ENCODE data around the gene HMGB4.

- no peak for TF ChIP-seq CTCF (conservative IDR thresholded peaks at IDR 0.05; ENCODE audit: low read depth, low read length)
- TF ChIP-seq CEBPB (IDR thresholded peaks at IDR 0.05; ENCODE audit: low read depth, low read length): no peak
- no peak for TF ChIP-seq RAD21 (IDR thresholded peaks at IDR 0.05; ENCODE audit: low read length)
- no peak for TF ChIP-seq USF2 (IDR thresholded peaks at IDR 0.05; ENCODE audit: low read depth, low read length)
- no peak for TF ChIP-seq MAFK (IDR thresholded peaks at IDR 0.05; ENCODE audit: low read depth, low read length)
- no peak for TF ChIP-seq BHLHE40 (IDR thresholded peaks at IDR 0.05; ENCODE audit: low read depth, low read length)
- no peak for TF ChIP-seq MXI1 (IDR thresholded peaks at IDR 0.05; ENCODE audit: borderline replicate concordance, low read depth, low read length)
- TF ChIP-seq POLR2A (IDR thresholded peaks at IDR 0.05; ENCODE audit: low read depth, low read length): no peak
- no peak for TF ChIP-seq CHD1 (IDR thresholded peaks at IDR 0.05; ENCODE audit: low read depth, low read length)
- no peak for TF ChIP-seq RFX5 (IDR thresholded peaks at IDR 0.05; ENCODE audit: low read depth, low read length)
- no peak for TF ChIP-seq NFE2L2 (IDR thresholded peaks at IDR 0.05; ENCODE audit: low read depth, low read length)
- TF ChIP-seq SMC3 (IDR thresholded peaks at IDR 0.05; ENCODE audit: low read depth, low read length): no peak
- TF ChIP-seq MAZ (IDR thresholded peaks at IDR 0.05; ENCODE audit: borderline replicate concordance, low read depth, low read length): no peak
Observed at GRCh38 chr1:33828654-33829053, 35.2 kb upstream of the HMGB4 start.
